ENCODE measurements around the gene HOMEZ.
"Not testable (repeated sequence)": the region's sequence is repeated elsewhere in the genome, so short reads cannot be mapped to it uniquely, and the experiment has no call there.

HOMEZ gene

DNA sequence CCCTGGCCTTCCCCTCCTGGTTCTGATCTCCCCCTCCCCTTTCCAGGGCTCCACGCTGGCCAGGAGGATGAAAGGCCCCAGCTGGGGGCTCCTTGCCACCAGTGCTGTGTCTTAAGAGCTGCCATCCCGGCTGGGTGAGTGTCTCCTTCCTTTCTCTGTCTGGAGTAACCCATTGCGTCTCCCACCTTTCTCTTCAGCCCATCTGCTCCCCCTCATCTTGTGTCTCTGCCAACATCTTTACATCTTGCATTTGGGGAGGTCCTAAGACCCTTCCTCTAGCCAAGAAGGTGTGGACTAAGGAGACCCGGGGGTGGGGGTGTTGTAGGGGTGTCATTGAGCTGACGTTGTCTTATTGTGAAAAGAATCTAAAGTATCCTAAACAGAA is 21.2 kb upstream of the HOMEZ start:
- DNase-seq: no peak

DNA sequence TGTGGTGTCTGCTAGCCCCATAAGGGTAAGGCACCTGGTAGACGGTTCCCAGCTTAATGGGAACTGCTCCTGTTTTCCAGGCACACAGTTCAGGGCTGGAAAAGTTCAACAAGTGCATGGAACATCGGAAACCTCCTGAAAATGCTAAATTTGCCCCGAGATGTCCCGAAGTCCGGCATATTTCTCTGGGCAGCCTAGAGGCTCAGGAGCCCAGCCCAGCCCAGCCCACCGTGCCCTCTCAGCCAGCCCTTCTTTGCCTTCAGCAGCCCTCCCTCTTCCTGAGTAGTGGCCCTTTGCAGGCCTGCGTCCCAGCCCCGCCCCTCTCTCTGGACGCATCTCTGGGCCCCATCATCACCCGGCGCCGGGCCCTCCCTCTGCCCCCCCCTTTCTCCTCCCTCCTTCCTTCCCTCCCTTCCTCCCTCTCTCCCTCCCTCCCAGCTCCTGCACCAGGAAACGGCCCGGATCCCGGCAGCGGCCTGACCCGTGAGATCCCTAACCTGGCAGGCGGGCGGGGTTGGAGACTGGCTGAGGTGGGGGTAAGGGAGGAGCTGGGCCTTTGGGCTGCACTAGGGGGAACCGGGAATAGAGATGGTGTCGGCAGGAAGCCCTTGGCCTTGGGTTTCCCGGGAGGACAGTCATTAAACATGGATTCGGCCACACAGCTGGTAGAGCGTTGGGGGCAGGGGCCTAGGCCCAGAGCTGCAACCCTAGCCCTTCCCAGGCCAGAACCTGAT is 20.6 kb upstream of the HOMEZ start, which contains the start of gene BCL2L2:
Gene BCL2L2 (plus strand): TSS at position 422 of the 734 bp plus-strand sequence. CDS start 935 bp downstream, outside the sequence.
- no peak for DNase-seq

DNA sequence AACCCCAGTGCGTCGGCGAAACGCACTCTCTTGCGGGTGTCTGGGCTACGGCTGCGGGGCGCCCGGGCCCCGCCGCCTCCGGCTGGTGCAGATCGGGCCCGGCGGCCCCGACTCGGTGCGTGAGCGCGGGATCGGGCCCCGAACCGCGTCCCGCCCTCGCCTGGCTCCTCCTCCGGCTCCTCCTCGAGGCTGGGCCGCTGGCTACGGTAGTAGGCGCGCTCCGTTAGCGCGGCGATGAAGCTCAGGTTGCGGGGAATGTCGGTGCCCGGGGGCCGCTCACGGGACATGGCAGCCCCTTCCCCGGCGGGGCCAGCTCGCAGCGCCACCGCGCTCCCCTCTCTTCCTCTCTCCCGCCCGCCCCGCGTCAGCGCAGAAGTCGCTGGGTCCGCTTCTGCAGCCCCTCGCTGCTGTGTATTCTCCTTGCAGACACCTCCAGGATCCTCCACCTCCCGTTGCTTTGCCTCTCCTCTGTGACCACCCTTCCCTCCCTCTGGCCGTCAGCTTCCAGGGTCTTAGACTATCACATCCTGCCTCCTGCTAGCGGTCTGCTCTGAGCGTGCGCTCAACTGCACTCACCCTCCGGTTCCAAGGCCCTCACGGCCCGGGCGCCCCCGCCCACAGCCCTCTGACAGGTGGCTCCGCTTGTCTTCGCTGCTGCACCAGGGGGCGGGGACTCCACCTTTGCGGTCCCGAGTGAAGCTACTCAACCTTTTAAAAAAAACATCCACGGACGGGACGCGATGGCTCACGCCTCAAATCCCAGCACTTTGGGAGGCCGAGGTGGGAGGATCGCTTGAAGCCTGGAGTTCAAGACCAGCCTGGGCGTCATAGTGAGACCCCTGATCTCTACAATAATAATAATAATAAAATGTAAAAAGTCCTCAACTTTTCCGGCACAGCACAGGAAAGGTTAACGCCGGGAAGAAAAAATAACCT is 16.6 kb upstream of the HOMEZ start, which contains the start of gene PPP1R3E:
Gene PPP1R3E (minus strand): TSS at position 570 of the 936 bp plus-strand sequence. CDS start 283 bp downstream, at position 287.
- peak; percentile 92 for DNase-seq

DNA sequence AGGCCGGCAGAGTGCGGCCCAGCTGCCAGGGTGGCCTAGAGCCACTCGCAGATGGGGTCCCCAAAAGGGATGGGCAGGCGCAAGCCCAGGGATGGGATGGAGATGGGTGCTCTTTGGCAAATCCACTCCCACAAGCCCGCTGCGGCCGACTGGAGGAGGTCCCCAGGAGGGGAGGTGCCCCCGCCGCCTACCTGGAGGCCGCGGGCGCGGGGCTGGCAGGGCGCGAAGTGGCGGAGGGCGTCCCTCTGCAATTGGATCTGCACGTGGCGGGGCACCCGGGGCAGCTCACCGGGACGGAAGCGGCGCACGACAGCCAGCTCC is 16.0 kb upstream of the HOMEZ start:
- no peak for DNase-seq

DNA sequence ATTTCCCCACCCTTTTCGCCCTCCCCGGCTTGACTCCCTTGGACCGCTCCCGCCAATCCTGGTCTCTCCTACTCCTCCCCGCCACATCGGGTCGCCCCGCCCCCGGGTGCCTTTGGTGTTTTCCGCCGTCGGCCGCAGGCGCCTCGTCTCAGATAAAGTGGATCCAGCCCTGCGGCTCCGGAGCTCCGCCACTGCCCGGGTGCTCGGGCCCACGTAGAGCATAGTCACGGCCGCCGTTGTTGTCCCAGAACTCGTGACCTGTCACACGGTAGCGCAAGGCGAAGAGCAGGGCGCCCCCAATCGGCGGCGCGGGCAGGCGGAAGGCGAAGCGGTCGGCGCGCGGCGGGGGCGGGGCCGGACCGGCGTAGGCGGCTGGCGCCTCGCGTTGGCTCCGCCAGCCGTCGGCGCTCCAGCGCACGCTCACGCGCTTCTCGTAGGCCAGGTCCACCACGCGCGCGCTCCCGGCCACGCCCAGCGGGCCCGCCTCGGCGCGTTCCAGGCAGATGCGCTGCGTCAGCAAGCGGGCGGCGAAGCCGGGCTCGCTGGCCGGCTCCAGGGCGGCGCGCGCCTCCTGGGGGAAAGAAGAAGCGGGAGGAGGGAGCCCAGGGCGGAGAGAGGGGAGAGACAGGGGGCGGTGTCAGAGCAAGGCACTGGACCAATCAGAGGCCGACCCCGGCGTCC is 15.5 kb upstream of the HOMEZ start:
- DNase-seq: peak; percentile 98

DNA sequence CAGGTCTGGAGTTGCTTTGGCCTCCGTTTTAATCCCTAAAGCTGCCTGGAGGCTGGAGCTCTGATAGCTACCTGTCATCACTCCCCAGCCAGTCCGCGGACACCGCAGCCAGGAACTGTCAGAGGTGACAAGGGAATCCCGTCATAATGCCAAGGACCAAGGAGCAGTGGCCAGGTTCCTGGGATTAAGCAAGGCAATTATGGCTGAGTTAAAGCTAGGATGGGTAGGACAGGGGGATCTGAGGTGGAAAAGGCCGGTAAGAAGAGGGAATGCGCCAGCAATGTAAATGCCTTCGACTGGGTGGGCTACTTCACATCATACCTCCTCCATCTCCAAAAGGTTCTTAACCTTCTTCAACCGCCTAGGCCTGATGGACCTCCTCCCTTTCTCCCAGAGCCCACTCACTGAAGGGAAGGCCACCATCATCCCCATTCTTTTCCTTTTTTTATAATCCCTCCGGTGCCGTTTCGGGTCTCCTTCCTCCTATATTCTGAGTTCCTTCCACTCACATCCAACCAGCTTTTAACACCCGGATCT is 14.8 kb upstream of the HOMEZ start:
- DNase-seq: peak; percentile 65

DNA sequence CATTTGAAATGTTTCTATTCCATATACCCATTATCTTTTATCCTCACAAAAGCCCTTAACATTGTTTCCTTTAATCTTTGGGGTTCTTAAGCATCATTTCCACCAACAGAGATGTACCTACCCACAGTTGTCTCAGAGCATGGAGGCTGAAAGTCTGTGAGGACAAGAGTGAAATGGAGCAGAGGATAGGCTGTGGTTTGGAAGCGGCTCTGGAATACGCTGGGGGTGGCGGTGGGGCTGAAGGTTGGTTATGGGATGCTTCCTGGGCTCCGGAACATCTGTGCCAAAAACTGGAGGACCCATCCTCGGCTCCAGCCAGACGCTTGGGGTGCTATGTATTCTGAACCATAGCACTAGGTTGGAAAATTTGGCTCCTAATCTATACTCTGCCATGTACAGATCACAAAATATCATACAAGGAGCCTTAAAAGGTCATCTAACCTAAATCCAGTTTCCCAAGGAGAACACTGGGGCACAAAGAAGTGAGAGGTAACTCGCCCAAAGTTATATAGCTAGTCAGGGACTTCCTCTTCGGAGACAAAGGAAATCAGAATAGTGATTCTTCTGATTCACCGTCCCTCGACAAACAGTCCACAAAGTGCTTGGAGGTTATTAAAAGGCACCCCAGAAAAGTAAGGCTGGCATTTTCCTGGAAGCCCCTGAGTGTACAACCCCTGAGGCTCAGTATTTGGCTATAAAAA is 14.2 kb upstream of the HOMEZ start:
- no peak for DNase-seq

DNA sequence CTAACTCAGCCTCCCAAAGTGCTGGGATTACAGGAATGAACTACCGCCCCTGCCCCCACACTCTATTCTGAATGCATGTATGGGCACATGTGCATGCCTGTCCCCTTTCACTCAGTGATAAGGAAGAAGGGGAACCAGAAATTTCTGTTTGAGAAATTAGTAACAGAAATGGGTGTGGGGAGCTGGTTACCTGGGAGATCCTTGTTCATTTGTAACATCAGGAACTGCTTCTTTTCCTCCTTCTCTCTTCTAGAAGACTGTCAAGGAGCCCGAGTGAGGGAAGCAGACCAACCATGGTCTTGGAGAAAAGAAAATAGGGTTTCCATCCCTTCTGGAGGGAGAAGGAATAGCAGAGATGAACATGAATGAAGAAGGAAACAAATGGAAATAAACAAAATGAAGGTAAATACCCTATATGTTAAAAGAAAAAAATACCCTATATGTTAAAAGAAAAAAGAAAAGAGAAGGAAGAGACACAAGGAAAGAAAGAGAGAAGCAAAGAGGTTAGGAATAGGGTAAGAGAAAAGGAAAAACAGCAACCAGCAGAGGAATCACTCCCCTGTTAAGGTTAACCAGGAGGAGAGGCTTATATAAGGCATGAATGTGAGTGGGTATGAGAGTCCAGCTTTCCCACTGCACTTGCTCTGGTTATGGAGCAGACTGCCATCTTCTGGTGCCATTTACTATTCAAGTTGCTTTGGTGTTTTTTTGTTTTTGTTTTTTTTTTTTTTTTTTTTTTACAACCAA is 13.5 kb upstream of the HOMEZ start:
- DNase-seq: no peak

DNA sequence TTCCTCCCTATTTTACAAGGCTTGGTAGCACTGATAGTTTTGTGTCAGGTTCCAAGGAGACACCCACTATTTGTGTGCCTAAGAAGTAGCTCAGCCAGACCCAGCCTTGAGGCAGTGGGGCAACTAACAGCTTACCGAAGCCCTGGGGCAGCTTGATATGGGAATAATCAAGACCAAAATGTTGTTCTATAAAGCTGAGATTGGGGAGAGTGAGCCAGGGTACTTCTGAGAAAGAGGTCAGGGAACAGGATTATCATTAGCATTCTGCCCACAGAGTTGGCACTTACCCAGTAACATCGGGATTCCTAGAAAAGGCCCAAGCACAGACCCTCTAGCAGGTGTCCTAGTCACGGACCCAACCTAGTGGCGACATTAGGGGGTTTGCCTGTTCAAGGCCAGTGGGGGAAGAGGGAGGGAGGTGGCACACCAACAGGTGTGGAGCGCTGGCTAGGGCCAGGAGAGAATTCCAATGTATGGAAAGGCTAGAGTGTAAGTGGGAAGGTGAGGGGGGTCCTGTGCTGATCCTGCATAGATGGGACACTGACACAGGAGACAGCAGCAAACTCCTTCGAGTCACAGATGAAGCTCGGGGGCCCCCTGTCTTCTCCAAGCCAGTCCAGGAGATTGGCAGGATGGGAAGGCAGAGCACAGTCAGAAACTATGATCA is 11.8 kb upstream of the HOMEZ start:
- no peak for DNase-seq

DNA sequence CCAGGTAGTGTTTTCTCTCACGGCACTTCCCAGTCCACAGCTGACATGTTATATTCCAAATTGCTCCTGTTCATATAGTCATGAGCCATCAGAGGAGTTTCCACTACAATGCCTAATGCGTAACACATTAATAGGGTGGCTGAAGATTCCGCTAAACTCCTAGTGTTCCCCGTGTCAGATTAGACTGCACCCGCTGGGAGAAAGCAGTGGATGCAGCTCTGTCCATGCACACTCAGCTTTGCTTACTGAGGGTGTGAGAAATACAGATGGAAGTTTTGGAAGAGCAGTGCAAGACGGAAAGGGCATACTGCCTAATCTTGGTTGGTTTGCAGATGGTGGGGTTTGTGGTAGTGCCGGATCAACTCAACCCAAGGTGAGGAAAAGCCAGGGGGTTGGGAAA is 11.2 kb upstream of the HOMEZ start:
- no peak for DNase-seq

DNA sequence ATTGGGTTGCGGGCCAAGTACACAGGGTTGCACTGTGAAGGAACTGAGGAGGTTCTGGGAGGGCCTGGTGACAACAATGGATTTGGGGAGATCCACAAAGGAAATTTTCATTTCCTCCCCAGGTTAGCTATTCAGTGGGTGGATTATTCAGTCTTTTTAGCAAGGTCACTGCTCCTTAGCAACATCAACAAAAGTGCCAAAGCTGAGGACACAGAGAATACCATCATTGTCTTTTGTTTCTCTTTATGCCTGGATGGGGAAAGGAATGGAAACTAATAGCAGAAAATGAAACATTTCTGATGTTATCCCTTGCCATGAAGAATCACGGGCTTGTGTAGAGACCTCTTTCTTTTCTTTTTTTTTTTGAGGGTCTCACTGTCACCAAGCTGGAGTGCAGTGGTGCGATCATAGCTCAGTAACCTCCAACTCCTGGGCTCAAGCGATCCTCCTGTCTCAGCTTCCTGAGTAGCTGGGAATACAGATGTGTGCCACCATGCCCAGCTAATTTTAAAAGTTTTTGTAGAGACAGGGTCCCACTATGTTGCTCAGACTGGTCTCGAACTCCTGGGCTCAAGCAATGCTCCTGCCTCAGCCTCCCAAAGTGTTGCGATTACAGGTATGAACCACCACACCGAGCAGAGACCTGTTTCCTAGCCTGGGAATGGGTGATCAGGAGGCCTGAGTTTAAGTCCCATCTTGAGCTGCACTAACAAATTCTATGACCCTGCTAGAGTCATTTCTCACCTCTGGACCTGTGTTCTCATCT is 10.3 kb upstream of the HOMEZ start:
- DNase-seq: no peak

DNA sequence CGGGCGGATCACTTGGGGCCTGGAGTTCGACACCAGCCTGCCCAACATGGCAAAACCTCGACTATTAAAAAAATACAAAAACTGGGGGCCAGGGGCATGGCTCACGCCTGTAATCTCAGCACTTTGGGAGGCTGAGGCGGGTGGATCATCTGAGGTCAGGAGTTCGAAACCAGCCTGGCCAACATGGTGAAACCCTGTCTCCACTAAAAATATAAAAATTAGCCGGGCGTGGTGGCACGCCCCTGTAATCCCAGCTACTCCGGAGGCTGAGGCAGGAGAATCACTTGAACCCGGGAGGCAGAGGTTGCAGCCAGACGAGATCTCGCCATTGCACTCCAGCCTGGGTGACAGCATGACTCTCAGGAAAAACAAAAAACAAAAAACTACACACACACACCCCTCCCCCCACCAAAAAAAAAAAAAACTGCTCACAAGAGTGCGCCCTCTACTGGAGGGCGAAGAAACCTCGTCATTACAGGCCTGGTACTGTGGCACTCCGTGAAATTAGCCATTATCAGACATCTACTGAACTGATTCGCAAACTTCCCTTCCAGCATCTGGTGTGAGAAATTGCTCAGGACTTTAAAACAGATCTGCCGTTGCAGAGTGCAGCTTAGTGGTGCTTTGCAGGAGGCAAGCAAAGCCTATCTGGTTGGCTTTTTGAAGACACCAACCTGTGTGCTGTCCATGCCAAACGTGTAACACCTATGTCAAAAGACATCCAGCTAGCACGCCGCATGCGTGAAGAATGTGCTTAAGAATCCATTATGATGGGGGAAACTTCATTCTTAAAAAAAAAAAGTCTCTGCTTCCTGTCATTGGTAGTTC is 9.0 kb upstream of the HOMEZ start:
- peak; percentile 76 for DNase-seq

DNA sequence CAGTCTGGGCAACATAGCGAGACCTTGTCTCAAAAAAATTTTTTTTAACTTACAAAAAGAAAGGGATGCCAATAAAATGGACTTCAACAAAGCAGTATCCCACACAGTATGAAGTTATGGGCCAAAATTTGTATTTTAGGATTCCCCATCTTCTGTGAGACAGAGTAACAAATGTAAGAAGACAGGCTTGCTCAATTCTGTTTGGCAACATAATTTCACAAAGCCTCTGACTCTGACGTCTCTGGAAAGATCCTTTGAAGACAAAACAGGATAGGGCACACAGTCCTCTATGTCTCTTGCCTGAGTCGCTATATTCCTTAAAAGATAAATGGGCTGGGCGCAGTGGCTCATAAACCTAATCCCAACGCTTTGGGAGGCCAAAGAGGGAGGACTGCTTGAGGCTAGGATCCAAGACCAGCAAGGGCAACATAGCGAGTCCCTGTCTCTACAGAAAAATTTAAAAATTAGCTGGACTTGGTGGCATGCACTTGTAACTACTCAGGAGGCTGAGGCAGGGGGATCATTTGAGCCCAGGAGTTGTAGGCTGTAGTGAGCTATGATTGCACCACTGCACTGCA is 1.1 kb upstream of the HOMEZ start:
- DNase-seq: no peak

DNA sequence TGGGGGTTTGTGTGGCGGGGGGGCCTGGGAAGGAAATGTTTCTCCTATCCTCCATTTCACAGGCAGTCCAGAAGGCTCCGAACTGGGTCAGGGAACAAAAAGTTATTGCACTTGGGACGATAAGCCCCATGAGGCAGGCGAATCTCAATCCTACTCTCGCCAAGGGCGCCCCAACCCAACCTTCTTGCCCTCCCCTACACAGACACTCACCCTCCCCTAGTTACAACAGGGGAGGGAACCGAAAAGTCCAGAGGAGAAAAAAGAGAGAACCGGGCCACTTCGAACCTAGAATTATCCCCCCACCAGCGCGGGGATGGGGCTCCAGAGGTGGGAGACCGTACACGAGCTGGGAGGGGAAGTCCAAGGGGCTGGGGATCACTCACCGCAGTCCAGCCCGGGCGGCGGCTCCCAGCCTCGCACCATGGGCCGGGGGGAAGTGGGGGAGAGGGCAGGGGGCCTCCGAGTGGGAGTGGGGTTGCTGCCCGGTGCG is 357 bp downstream of the HOMEZ start:
- no peak for DNase-seq

DNA sequence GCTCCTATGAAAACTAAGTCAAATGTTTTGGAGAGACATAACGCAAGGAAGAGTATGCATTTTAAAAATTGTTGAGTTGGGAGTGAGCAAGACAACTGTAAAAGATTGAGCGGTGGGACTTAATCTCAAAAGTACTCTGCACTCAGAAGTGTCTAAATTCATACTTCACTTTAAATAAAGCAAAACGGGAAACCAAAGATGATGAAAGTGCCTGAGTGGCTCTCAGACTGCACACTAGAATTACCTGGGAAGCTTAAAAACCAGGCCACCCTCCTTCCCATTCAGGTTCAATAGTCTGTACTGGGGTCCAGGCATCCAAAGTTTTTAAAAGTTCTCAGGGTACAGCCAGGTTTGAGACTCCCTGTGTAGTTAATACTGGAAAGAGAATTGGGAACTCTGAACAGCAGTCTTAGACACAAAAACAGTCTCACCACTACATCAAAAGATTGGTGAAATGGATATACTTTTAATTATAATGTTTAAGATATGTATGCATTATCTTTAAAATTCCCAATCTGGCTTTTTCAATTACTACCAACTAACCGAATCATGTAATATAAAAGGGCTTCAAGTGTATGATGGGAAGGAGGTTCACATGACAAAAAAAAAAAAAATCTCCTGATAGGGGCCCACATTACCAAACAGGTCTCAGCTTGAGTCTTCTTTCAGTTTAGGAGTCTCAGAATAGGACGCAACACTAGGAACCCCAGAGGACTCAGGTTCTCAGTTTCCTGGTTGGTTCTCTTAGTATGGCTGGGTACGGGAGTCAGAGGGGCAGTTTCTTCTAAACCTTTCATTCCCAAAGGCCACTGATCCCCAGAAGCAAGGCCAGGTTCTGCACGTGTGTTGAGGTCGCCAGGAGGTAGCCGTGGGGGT is 1.0 kb downstream of the HOMEZ start:
- DNase-seq: no peak

DNA sequence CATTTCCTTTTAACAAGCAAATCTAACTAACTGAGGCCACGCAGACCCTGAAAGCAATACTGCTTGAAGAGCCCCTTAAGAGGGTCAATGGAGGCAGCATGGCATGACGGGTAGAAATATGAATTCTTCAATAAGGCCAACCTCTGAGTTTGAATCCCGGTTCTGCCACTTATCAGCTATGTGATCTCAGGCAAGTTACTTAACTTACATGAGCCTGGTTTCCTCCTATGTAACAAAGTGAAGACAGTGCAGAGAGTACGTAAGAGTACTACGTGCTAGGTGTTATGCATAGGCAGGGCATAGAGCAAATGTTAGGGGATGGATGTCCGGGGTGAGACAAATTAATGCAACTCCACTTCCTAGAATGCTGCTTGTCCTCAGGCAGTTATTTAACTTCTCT is 4.7 kb downstream of the HOMEZ start:
- DNase-seq: no peak

DNA sequence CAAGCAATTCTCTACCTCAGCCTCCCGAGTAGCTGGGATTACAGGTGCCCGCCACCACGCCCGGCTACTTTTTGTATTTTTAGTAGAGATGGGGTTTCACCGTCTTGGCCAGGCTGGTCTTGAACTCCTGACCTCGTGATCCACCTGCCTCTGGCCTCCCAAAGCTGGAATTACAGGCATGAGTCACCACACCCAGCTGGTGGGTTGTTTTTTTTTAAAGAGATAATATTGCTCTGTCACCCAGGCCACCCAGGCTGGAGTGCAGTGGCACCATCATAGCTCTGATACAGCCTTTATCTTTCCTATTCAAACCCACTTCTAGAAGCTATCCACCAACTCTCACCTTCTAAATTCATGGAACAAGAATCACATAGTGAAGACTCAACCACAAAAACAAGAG is 8.0 kb downstream of the HOMEZ start:
- DNase-seq: not testable (repeated sequence)

DNA sequence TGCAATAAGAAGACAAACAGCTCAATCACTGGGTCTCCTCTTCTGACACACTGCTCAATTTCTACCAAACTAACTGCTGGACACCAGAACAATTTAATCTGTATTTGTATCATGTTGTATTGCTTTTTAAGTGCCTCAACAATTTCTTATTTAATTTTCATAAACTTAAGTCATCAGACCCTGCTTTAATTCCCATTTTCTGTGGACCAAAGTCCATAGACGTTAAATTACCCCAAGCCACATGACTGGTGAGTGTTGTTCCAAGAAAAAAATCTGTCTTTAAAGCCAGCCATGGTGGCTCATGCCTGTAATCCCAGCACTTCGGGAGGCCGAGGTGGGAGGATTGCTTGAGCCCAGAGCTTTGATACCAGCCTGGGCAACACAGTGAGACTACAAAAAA is 8.7 kb downstream of the HOMEZ start:
- DNase-seq: no peak

Measured in activated CD8-positive, alpha-beta memory T cell treated with anti-CD3 and anti-CD28 coated beads for 24 hours (primary cell).